ENCODE measurements around the gene PDZRN4.

GRCh38 chr12:41443690-41444089, 255.6 kb downstream of the PDZRN4 start:
- TF ChIP-seq CTCF (IDR thresholded peaks at IDR 0.05 in 8 of 11, conservative IDR thresholded peaks at IDR 0.05 in 3 of 11): no peak
- no peak for TF ChIP-seq POLR2A (IDR thresholded peaks at IDR 0.05)
- TF ChIP-seq POLR2AphosphoS5 (IDR thresholded peaks at IDR 0.05): no peak

Measured in spleen (tissue), 7 donors.